GM18507 (cell line): ENCODE data around the gene IRF1.
"Not testable (repeated sequence)": the region's sequence is repeated elsewhere in the genome, so short reads cannot be mapped to it uniquely, and the experiment has no call there.

Source experiments
- DNase-seq: peaks from one replicate; pipeline ENCODE4 v3.0.0; 2011; ENCODE audit warnings: low read depth; ENCODE audit not compliant: insufficient read length; ENCODE audit errors: extremely low spot score
- FAIRE-seq: peaks from 2 replicates; lab custom pipeline; 2011; peaks lifted over from hg19 to GRCh38; lab: Jason Lieb, UNC

IRF1 gene

GRCh38 chr5:132455614-132456115, 34.9 kb downstream of the IRF1 start:
- DNase-seq (no peak), FAIRE-seq (peak; percentile 51)

GRCh38 chr5:132454361-132454760, 36.2 kb downstream of the IRF1 start:
- no peak for FAIRE-seq
- no peak for DNase-seq

GRCh38 chr5:132451387-132451786, 39.2 kb downstream of the IRF1 start:
- DNase-seq (no peak), FAIRE-seq (no peak)

GRCh38 chr5:132449060-132449459, 41.5 kb downstream of the IRF1 start:
- FAIRE-seq (no peak), DNase-seq (no peak)

- FAIRE-seq = no peak
These were observed 43.4 kb downstream of the IRF1 start for GRCh38 chr5:132447196-132447595.

GRCh38 chr5:132446621-132447020, 44.0 kb downstream of the IRF1 start:
- FAIRE-seq = no peak
- no peak for DNase-seq

More at GRCh38 chr5:132447196-132447595, 43.4 kb downstream of the IRF1 start:
- no peak for DNase-seq

- FAIRE-seq = no peak
These were observed 44.6 kb downstream of the IRF1 start for GRCh38 chr5:132445930-132446329.

GRCh38 chr5:132445640-132445923, 45.0 kb downstream of the IRF1 start:
- DNase-seq (no peak), FAIRE-seq (no peak)

More at GRCh38 chr5:132445930-132446329, 44.6 kb downstream of the IRF1 start:
- DNase-seq = no peak

GRCh38 chr5:132444841-132445639, 45.5 kb downstream of the IRF1 start:
- FAIRE-seq (no peak), DNase-seq (no peak)

- FAIRE-seq (no peak), DNase-seq (no peak)
These were observed 46.5 kb downstream of the IRF1 start for GRCh38 chr5:132444061-132444460.

- no peak for DNase-seq
- no peak for FAIRE-seq
These were observed 51.0 kb downstream of the IRF1 start for GRCh38 chr5:132439521-132440089.

GRCh38 chr5:132438917-132439316, 51.7 kb downstream of the IRF1 start:
- DNase-seq = no peak
- no peak for FAIRE-seq

- not testable (repeated sequence) for DNase-seq, FAIRE-seq
These were observed 52.3 kb downstream of the IRF1 start for GRCh38 chr5:132438267-132438645.

GRCh38 chr5:132437604-132438266, 52.8 kb downstream of the IRF1 start:
- peak; percentile 93 for FAIRE-seq
- no peak for DNase-seq

GRCh38 chr5:132436936-132437335, 53.6 kb downstream of the IRF1 start:
- no peak for DNase-seq
- FAIRE-seq = peak; percentile 24

GRCh38 chr5:132435886-132436285, 54.7 kb downstream of the IRF1 start:
- no peak for FAIRE-seq
- DNase-seq = no peak

GRCh38 chr5:132435447-132435846, 55.1 kb downstream of the IRF1 start:
- FAIRE-seq (no peak), DNase-seq (no peak)

GRCh38 chr5:132434416-132435286, 55.9 kb downstream of the IRF1 start:
- FAIRE-seq = no peak
- DNase-seq = no peak

- no peak for FAIRE-seq
- no peak for DNase-seq
These were observed 57.4 kb downstream of the IRF1 start for GRCh38 chr5:132433141-132433540.

GRCh38 chr5:132431632-132432031, 58.9 kb downstream of the IRF1 start:
- FAIRE-seq = peak; percentile 24
- DNase-seq = no peak
